Body of pancreas (tissue), 4 donors: ENCODE data around the gene ALPL.

Experiments used
- CTCF ChIP-seq, 7 experiments: fragments of 450-650 bp in 4 of 7; fragments of 200-600 bp in 3 of 7; sonication (generic) in 3 of 7; IDR thresholded peaks; one replicate each; pipeline ENCODE4 v1.5.1; 2016 to 2019; ENCODE audit warnings: antibody characterized with exemption in 7 of 7
- POLR2A ChIP-seq, 3 donors: fragments of 450-650 bp; IDR thresholded peaks; one replicate each; pipeline ENCODE4 v1.6.1; 2016; ENCODE audit warnings: antibody characterized with exemption in 3 of 3, mild to moderate bottlenecking in 2 of 3

GRCh38 chr1:21598904-21599303 is 89.7 kb downstream of the ALPL start:
- TF ChIP-seq CTCF (IDR thresholded peaks at IDR 0.05) (no peak), POLR2A (IDR thresholded peaks at IDR 0.05) (no peak)
